LNCAP (cell line): Measurements from ENCODE around the gene VAMP8.

Experiments
- TF ChIP-seq, protein P1 (sequence below): fragments of 450-650 bp; IDR thresholded peaks from 2 replicates; pipeline ENCODE4 v1.5.1; 2017; ENCODE audit warnings: mild to moderate bottlenecking

Gene VAMP8

GRCh38 chr2:85560812-85561279, 16.5 kb upstream of the VAMP8 start:
- TF ChIP-seq, protein P1, sequence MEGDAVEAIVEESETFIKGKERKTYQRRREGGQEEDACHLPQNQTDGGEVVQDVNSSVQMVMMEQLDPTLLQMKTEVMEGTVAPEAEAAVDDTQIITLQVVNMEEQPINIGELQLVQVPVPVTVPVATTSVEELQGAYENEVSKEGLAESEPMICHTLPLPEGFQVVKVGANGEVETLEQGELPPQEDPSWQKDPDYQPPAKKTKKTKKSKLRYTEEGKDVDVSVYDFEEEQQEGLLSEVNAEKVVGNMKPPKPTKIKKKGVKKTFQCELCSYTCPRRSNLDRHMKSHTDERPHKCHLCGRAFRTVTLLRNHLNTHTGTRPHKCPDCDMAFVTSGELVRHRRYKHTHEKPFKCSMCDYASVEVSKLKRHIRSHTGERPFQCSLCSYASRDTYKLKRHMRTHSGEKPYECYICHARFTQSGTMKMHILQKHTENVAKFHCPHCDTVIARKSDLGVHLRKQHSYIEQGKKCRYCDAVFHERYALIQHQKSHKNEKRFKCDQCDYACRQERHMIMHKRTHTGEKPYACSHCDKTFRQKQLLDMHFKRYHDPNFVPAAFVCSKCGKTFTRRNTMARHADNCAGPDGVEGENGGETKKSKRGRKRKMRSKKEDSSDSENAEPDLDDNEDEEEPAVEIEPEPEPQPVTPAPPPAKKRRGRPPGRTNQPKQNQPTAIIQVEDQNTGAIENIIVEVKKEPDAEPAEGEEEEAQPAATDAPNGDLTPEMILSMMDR = no peak

- TF ChIP-seq, protein P1 = no peak
These were observed 15.8 kb upstream of the VAMP8 start, which contains the start of gene GGCX for GRCh38 chr2:85561280-85562212. GGCX (minus strand) TSS chr2:85561493; CDS start chr2:85561428, 65 bp downstream.

GRCh38 chr2:85564144-85564563, 13.2 kb upstream of the VAMP8 start:
- TF ChIP-seq, protein P1 = no peak

- TF ChIP-seq, protein P1 = no peak
These were observed 11.1 kb upstream of the VAMP8 start for GRCh38 chr2:85566265-85566664.

GRCh38 chr2:85575739-85576138, 1.6 kb upstream of the VAMP8 start:
- TF ChIP-seq, protein P1 = no peak

GRCh38 chr2:85577063-85577385, 362 bp upstream of the VAMP8 start:
- TF ChIP-seq, protein P1 = no peak

DNA sequence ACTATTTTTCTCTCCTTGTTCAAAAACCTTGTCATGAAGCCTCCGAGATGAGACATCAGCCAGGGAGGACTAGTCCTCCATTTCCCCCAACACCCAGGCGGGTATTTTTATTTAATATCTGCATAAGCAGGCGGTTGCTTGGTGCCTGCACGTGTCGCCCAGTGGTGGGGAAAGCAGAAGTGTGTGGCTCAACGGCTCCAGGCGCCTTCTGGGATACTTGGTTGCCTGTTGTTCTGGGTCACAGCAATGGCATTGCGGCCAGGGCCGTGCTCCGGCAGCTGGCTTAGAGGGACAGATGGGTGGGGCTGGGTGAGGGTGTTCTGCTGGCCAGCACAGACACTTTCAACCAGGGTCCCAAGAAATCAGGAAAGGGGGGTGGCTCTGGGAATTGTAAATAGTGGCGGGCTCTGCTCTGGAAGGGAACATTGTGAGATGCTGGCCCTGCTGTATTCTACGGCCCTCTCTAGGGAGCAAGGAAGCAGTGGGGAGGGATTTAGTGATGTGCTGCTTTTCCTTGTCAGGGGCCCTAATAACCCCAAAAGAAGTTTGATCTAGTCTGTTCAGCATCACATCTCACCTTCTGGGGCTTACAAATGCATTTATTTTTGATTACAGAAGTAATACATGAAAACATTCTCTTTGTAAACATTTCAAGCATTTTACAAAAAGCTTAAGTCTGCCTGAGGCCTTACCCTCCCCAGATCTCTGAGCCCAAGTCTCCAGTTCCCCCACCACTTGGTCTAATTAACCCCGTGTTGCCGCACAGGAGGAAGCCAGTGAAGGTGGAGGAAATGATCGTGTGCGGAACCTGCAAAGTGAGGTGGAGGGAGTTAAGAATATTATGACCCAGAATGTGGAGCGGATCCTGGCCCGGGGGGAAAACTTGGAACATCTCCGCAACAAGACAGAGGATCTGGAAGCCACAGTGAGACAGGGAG, 1.1 kb downstream of the VAMP8 start:
- TF ChIP-seq, protein P1 = no peak
